Ureter (tissue), 1 donor: ENCODE results near the gene ARG1. TPM values are rescaled to one million over a fixed set of nuclear protein-coding genes. Genes with fewer than 3 reads are reported as not detected.
A peak's percentile ranks its signal among the peaks of the same experiment; 100 is the strongest.

Experiments
- DNase-seq: peaks from one replicate; pipeline ENCODE4 v3.0.0-alpha.2; 2020; ENCODE audit warnings: low spot score
- total RNA-seq: library from RNA; stranded (reverse); gene quantifications from one replicate; pipeline ENCODE4 v1.2.4, GENCODE V29; 2023
- donor health status: DM: yes; HTN: yes; CAD: no.

Gene ARG1
- total RNA-seq, 1 donor from 2014 or later, result not detected

GRCh38 chr6:131586543-131586942, 13.5 kb downstream of the ARG1 start:
- DNase-seq, result no peak

GRCh38 chr6:131587909-131588308, 14.9 kb downstream of the ARG1 start:
- DNase-seq, result no peak

- DNase-seq, result no peak
Measured at GRCh38 chr6:131588643-131589042, 15.6 kb downstream of the ARG1 start.

- DNase-seq, result no peak
Measured at GRCh38 chr6:131592935-131593334, 19.9 kb downstream of the ARG1 start.

- no peak for DNase-seq
Measured at GRCh38 chr6:131594074-131594473, 21.0 kb downstream of the ARG1 start.

GRCh38 chr6:131597446-131597845, 24.4 kb downstream of the ARG1 start:
- no peak for DNase-seq

- no peak for DNase-seq
Measured at GRCh38 chr6:131600716-131601115, 27.7 kb downstream of the ARG1 start.

GRCh38 chr6:131602781-131603312, 29.8 kb downstream of the ARG1 start:
- no peak for DNase-seq

GRCh38 chr6:131613296-131613925, 40.4 kb downstream of the ARG1 start:
- no peak for DNase-seq

GRCh38 chr6:131615275-131615674, 42.2 kb downstream of the ARG1 start:
- DNase-seq, result no peak

GRCh38 chr6:131627724-131628682, 55.0 kb downstream of the ARG1 start, which contains the start of gene MED23:
TSS of gene MED23 (minus strand) at chr6:131628242. CDS start at chr6:131628049, 193 bp downstream.
- peak; percentile 97 for DNase-seq

- no peak for DNase-seq
Measured at GRCh38 chr6:131628726-131629125, 55.7 kb downstream of the ARG1 start.

- DNase-seq, result peak; percentile 55
Measured at GRCh38 chr6:131629651-131630050, 56.6 kb downstream of the ARG1 start.

GRCh38 chr6:131631625-131632289, 58.7 kb downstream of the ARG1 start:
- no peak for DNase-seq

Other genes starting within 250 kb of the ARG1 start
- gene MED23, start 55.0 kb downstream of the ARG1 start, total RNA-seq, result 37.7 TPM
- 1.1 TPM for gene ENPP3, start 64.1 kb downstream of the ARG1 start, total RNA-seq
- gene OR2A4, start 128.2 kb downstream of the ARG1 start, total RNA-seq, result not detected
- gene CTAGE9, start 137.8 kb downstream of the ARG1 start, total RNA-seq, result not detected
- gene ENPP1, start 234.8 kb downstream of the ARG1 start, total RNA-seq, result 9.3 TPM